Activated T-cell treated with anti-CD3 and anti-CD28 coated beads for 48 hours (primary cell): Measurements from ENCODE around the gene FRMPD2.
"Not testable (repeated sequence)": the region's sequence is repeated elsewhere in the genome, so short reads cannot be mapped to it uniquely, and the experiment has no call there.

ENCODE experiments used
- DNase-seq: peaks from one replicate; pipeline ENCODE4 v3.0.0-alpha.2; 2020; ENCODE audit warnings: low read depth

FRMPD2 gene

DNA sequence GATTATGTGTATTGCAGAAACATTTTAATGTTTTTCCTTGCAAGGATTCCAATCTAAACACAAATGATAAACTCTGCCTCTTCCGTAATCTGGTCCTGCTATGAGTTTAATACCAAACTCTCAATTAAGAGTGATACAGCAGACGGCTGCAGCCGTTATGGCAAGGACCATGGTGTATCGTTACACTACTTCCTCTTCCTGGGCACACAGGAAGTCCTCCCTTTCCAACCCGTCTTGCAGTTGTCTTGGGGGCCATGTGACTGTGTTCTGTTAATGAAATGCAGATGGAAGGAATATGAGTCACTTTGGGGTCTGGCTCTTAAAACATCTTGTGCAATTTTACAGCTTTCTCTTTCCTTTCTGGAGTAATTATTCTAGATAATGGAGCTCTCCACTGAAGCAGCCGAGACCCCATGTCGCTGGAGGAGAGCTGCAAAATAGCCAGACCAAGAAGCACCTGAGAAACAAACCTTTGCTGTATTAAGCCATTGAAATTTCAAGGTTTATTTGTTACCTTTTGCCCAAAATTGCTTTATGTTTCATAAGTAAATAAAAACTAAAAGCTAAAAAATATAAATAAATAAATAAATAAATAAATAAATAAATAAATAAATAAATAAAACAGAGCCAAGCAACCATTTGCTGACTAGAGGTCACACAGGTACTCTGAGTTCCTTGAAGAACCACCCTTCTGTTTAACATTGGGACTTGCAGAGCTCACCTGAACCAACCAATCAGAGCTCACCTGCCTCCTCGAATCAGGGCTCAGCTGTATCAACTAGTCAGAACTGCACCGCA, 74.7 kb downstream of the FRMPD2 start:
- no peak for DNase-seq

DNA sequence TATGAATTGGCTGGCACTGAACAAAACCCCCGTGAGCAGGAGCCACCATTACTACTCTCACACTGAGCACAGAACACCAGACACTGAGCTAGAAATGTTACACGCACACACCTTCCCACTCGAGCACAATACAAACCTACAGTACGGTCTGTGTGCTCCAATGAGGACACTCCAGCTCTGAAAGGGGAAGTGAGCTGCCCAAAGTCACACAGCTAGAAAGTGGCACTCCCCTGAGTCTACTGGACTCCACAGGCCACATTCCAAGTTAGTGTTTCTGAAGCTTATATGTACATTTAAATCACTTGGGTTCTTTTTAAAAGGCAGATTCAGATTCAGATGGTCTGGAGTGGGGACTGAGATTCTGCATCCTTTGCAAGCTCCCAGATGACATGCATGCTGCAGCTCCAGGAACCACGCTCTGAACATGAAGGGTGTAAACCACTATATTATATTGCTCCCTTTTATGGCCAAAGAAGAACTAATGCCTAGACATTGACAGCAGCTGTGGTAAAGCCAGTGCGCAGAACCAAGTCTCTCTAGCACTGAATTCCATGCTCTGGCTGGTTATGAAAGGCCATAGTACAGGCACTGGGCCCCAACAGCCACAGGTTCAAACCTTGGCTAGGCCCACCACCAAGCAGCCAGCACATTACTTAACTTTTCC, 77.1 kb downstream of the FRMPD2 start:
- DNase-seq: no peak

DNA sequence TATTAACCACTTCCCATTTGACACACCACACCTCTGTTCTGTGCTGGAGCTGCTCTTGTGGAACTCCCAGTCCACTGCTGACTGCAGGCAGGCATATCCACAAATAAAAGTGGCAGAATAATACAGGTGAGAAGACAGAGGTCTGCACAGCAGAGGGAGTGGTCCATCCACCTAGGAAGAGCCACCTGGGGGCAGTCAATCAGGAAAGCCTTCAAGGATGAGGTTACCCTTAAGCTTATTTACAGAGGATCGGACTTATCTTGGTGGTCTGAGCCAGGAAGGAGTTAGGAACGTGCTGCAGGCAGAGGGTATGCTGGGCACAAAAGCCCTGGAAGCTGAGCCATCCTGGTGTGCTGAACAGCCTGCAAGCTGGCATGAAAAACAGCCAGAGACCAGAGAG, 78.7 kb downstream of the FRMPD2 start:
- no peak for DNase-seq

DNA sequence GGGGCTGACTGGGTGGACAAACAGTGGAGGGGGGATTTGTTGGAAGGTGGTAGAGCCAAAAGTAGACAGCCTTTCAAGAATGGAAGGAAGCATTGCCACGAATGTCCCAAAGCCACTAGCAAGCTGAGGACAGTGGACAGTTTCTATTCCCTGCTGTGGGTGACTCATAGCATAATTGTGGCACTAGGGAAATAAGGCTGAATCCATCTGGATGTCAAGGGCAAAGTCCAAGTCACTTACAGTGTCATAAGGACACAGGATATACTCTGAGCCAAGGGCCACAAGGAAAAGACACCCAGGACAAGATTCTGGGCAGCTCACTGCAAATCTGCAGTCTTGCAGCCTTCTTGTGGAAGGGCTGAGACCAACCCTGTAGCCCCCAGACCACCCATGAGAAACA, 79.7 kb downstream of the FRMPD2 start:
- DNase-seq: no peak

DNA sequence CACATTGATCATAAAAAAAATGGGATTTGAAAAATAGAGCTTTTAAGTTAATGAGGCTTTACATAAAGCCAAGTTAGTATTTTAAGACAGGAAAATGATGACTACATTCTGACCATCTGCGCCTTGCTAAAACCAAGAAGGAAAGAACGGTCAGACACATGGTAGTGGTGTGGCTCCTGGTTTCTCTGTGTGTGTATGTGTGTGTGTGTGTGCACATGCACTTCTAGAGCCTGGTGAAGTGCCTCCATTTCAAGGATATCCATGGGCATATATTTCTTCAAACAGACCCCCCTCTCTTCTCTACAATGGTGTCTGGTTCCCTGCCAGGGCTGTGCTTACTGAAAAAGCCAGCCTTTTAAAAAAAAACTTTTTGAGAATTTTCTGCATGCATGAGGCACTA, 80.9 kb downstream of the FRMPD2 start:
- no peak for DNase-seq

DNA sequence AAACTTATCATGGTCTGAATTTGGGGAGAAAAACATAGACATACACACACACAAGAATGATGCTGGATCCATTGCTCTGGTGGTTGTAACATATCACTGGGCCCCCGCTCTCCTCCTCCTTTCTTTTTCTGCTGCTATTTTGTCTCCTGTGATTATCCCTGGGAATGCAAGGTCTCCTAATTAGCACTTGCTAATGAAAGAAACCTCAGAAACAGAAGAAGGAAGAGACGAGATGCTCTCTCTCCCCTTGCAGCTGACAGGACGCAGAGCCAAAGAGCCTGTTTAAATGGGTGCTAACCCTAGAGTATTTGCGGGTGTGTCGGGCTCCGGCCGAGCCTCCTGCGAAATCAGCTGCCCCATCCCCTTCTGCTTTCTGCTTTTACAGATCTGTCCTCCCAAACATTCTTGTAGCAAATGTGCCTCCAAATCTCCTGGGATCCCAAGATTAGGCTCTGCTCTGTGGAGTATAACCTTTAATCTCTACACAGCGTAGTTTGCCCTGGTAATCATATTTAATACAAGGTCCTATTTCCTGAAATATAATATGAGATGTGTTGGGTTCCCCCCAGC, 81.5 kb downstream of the FRMPD2 start:
- DNase-seq: no peak

DNA sequence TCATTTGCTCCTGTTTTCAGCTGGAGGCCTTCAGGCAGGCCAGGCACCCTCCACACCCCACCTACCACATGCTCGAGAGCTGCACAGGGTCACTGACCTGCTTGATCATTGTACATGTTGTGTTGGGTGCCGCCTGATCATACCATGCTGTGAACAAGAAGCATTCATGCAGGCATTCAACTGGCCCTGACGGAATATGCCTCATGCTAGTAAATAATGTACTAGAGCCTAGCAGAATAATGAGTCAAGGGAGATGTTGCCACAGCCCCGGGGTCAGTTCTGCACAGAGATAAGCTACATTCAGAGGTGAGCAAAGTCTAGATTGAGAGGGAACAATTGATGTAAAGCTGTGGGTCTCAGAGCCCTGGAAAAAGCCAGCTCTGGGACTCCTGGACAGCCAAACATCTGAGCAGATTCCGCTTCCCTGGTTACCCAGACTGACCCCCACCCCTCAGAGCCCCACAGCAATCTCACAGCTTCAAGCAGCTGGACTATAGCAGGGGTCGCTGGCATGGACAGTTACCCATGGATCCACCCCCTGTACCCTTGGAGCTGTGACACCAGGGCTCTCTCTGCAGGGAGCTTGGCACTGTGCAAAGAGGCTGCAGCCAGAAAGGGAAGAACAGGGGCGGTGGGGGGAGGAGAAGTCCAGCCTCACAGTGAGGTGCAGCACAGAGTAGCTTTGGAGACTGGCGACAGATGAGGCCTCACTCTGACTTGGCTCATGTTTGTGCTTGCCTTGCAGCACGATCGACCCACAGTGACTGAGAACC, 86.6 kb downstream of the FRMPD2 start:
- DNase-seq: no peak

DNA sequence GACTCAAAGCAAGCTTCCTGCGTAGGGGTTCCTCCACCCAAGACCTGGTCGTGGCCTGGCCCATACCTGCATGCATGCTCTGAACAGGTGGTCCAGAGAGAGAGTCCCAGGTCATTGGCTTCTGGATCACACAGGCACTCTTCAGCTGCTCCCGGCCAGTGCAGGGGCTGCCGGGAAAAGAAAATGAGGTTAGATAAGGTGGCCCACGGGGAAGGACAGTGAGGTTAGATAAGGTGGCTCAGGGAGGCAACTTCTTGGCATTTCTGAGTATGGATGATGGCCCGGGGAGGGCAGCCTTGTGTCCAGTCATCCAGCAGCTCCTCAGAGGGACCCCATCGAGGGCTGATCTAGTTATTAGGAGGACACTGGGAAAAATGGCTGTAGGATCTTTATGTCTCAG, 87.4 kb downstream of the FRMPD2 start:
- no peak for DNase-seq

DNA sequence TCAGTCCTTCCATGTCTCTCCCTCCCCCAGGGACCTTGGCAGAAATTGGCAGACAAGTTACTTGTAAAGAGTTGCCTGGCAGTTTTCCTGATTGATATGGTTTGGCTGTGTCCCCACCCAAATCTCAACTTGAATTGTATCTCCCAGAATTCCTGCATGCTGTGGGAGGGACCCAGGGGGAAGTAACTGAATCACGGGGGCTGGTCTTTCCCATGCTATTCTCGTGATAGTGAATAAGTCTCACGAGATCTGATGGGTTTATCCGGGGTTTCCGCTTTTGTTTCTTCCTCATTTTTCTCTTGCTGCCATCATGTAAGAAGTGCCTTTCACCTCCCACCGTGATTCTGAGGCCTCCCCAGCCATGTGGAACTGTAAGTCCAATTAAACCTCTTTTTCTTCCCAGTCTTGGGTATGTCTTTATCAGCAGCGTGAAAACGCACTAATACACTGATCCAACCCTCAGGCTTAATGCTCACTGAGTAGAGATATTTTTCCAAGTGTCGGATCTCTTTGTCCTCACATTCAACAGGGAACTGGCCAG, 88.2 kb downstream of the FRMPD2 start:
- DNase-seq: not testable (repeated sequence)

DNA sequence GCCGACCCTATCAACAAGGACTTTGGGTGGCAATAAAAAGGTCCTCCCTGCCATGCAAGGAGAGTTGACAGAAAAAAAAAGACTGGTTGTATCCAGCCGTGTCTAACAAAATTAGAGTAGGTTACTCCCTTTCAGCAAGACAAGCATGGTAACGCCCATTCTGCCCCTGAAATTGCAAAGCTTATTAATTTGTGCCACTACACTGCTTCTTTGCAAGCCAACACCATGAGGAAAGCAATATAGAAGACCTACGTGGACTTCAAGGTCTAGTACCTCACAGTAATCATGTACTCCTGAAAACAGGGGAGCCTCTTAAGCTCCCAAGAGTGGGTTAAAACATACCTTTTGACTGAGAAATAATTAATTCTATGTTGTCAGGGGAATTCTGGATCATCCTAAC, 90.3 kb downstream of the FRMPD2 start:
- DNase-seq: no peak

DNA sequence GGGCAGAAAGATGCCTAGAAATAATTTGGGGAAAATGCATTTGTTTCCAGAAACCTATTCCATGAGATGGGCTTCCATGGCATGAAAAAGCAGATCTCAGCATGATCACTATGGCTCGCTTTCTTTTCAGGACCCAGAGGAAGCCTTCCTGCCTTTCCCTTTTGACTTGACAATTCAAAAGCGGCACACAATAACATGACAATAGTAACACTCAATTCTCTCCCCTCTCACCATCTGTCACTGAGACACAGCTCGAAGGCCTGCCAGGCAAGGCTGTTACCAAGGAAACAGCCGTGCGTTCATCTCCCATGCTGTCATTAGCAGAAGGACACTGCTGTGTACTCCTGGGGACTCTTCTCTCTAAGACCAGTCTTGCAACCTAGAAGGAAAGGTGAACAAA, 101.8 kb downstream of the FRMPD2 start:
- DNase-seq: not testable (repeated sequence)

DNA sequence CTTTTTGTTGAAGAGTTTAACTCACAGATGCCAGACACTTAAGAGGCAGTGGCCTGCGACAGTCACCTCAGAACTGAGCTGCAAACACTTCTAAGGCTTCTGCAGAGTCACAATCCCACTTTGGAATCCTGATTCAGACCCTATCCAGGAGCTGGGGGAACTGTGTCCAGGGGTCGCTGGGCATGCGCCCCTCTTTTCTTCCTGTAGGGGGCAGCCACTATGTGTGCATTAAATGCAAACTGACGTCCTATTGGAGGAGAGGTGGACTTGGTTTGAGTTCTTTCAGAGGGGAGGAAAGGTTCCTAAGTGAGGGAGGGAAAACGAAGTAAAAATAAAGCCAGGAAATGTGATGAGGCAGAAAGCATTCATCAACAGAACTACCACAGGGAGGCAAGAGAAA, 113.8 kb downstream of the FRMPD2 start:
- DNase-seq: peak; percentile 3

DNA sequence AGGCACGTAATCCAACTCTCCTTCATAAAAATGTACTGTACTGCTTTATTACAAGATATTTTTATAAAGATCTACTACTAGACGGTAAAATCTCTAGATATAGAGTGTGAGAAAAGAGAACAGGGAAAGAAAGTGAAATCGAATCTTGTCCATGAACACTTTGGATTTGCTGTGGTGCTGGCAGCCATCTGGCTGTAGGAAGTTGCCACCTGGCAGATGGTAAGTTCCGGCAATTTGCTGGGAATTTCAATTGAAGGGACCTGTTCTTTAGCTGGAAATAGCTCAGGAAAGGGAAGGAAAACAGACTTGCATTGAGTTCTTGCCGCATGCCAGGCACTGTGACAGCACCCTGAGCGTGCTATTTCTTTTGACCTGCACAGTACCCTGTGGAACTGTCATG, 114.3 kb downstream of the FRMPD2 start:
- not testable (repeated sequence) for DNase-seq

DNA sequence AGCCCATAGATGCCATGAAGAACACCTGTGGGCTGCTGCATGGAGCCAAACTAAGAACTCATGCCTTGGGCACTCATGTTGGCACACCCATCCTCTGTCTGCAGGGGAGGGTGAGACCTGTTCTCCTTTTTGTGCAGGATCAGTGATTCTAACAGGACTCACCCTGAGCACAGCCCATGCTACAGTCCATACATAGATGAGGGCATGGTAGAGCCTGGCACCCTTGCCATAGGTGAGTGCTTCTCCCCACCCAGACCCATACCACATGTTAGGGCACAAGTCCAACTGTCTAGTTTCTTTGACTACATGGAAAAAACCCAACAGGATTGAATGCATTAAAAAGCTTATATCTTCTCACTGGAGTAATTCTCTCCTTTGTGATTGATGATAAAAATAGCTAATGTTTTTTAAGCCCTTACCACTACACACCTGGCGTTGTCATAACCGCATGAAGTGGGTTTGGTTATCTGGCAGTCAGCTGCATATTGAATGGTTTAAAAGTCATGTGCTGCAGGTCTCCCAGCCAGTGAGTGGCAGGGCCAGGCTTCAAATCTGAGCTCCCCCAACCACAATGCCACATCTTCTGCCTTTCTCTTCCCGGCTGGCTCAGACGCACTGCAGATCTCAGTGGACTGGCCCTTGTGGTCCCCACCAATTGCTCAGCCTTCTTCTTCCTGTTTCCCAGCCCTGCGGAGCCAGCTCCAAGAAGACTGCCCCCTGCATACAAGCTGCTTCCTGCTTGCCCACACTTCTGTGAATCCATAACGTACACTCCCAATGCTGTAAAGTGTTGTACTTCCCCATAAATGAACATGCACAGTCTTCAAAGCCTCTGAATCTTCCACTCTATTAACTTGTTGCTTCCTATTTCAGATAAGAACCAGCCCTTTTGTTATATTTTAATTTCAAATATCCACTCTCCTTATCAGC, 120.0 kb downstream of the FRMPD2 start:
- not testable (repeated sequence) for DNase-seq

DNA sequence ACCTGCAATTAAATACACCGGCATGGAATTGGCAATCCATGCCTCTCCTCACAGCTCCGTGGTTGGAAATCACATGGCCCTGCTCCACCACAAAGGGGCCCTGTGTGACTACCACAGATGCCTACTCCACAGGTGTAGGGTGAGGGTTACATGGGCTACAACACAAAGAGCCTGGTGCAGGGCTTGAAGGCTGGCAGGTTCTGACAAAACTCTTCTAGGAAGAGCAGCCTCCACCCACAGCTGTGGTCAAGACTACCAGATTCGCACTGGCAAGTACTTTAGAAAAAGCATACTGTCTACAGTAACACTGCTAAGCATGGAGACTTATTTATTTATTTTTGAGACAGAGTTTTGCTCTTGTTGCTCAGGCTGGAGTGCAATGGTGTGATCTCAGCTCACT, 126.9 kb downstream of the FRMPD2 start:
- DNase-seq: not testable (repeated sequence)

DNA sequence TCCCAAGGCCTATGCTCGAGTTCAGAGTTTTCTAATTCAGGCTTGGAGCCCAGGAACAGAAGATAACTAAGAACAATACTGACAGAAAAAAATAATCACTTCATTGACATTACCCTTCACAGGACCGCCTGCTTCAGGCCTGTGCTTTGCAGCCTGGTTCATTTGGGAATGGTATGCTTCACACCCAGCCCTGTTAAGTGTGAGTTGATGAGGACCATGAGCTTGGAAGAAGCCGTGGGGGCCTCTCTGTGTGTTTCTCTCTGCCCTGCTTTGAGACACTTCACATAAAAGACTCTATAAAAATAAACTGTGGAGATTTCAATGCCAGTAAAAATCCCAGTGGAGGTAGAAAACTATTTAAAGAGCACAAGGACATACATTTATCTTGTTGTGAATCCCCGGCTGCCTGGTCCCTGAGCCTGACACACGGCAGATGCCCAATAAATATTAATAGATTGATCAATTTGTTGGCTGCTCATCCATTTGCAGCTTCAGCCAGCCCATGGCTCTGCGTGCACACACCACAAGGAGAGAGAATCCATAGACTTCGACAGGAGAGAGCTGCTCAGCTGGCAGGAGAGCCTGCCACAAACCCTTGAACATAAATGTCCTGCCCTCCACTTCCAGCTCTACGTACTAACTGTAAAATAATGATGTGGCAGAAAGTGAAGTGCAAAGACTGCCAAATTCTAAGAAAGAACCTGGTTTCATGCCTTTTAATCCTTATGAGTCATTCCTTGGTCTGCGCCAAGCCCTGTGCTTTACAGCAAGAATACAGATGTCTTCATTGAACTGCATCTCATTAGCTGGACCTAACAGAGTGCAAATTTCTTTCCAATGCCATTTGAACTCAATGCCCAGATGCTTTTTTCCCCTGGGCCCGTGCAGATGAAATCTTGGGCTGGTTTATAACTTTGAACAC, 130.5 kb downstream of the FRMPD2 start:
- DNase-seq: not testable (repeated sequence)

DNA sequence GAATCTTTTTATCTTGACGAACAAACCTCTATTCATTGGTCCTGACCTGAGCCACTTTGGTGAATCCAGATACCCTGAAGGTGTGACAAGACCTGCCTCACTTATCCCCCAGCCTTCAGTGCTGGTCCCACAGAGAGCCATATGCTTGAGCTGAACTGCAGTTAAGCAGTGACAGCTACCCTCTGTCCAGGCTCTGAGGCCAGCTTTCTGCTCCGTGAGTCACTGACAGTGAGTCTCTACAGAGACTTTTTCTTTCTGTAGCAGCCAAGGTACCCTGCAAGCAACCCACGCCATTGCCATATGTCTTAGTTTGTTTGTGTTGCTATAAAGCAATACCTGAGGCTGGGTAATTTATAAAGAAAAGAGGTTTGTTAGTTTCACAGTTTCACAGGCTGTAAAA, 133.5 kb downstream of the FRMPD2 start:
- DNase-seq: not testable (repeated sequence)

DNA sequence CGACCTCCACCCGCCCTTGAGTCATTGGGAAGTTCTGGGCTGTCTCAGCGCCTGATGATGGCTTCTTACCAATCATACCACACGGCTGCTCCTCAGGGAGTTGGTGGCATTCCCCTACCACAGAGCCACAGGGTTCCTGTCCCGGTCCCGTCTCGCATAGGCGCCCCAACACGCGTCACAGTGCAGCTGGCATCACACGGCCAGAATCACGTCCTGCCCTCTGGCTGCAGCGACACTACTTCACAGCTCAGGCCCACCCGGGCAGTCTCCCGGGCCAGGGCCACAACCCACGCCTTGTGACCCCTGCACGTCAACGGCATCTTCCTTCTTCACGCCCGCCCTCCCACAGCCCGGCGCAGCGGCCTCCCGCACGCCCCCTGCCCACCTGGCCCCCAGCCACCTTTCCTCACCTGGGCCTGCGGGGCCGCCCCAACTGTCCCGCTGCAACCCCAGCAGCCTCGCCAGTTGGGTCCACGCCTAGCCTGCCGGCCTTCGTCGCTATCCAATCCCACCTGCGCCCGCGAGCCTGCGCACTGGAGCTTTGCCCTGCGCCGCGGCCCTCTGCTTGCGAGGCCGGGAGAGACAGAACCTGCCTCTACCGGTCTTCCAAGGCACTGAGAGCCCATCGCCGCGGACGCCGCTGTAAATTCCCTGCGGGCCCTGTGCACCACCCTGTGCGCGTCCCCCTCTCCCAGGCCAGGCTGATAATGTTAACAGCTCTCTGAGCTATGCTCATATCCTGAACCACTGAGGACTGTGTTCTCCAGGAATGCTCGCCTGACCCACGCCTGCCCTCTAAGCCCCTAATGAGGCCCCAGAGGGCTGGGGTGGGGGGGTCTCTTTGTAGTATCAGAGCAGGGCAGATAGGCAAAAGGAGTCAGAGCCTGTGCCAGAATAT, 134.3 kb downstream of the FRMPD2 start:
- not testable (repeated sequence) for DNase-seq

DNA sequence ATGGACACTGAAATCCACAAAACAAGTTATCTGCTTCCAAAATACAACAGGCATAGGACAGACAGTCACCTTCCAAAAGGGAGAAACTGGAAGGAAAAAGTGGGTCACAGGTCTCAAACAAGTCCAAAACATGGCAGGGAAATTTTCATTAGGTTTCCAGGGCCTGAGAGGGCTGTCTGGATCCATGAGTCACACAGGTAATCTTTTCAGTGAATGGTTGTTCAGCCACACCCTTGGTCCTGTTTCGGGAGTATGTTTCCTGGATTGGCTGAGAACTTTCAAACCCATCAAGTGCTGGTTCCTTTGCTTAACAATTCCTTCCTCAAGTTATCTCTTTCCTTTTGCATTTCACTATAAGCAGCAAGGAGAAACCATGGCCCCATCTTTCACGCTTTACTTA, 145.5 kb downstream of the FRMPD2 start:
- not testable (repeated sequence) for DNase-seq
